HEK293 (cell line): ENCODE measurements around the gene LIN52.

Source experiments
- CTCF ChIA-PET: fragments of 350-600 bp; formaldehyde crosslinking; extraction: SDS; loops from one replicate; lab custom pipeline; 2021; ENCODE audit warnings: antibody characterized with exemption; lab: Yijun Ruan, JAX
- POLR2A ChIA-PET: fragments of 300-600 bp; formaldehyde crosslinking; extraction: SDS; loops from one replicate; lab custom pipeline; 2020; ENCODE audit warnings: antibody characterized with exemption, inconsistent platforms; lab: Yijun Ruan, JAX
- H3K27ac ChIP-seq: fragments of 200-500 bp; sonication (Bioruptor generic); 2 replicates; pipeline ENCODE4 v1.5.1; 2014; ENCODE audit warnings: low read depth, low read length, control low read depth, inconsistent platforms; ENCODE audit errors: extremely low read depth
- H3K36me3 ChIP-seq, 2 experiments: fragments of 200-500 bp in 1 of 2; sonication (Bioruptor generic) in 1 of 2; 1 replicate in 1 of 2; 2 replicates in 1 of 2; pipeline ENCODE4 v1.5.1; 2014 to 2017; ENCODE audit warnings: inconsistent platforms in 2 of 2, low read length in 2 of 2; ENCODE audit not compliant: control insufficient read depth in 2 of 2, insufficient read depth in 1 of 2
- H3K4me1 ChIP-seq: fragments of 200-500 bp; sonication (Bioruptor generic); 2 replicates; pipeline ENCODE4 v1.5.1; 2014; ENCODE audit warnings: mild to moderate bottlenecking, low read length, inconsistent platforms; ENCODE audit not compliant: control insufficient read depth, insufficient read depth
- H3K4me3 ChIP-seq: 2 replicates; pipeline ENCODE4 v1.5.1; 2011; ENCODE audit warnings: low read depth, mild to moderate bottlenecking, control low read depth, low read length, moderate library complexity
- H3K9me3 ChIP-seq: fragments of 200-500 bp; sonication (Bioruptor generic); 2 replicates; pipeline ENCODE4 v1.5.1; 2014; ENCODE audit warnings: low read depth, low read length, inconsistent platforms; ENCODE audit not compliant: control insufficient read depth, insufficient read depth
- GFI1B ChIP-seq: fragments of 450-650 bp; formaldehyde crosslinking; IDR thresholded peaks from 2 replicates; pipeline ENCODE4 v1.5.1; 2016; ENCODE audit warnings: missing biosample characterization, missing genetic modification characterization
- PRDM10 ChIP-seq: fragments of 450-650 bp; formaldehyde crosslinking; IDR thresholded peaks from 2 replicates; pipeline ENCODE4 v1.5.1; 2016; ENCODE audit warnings: missing biosample characterization, missing genetic modification characterization
- YY2 ChIP-seq: fragments of 450-650 bp; formaldehyde crosslinking; IDR thresholded peaks from 2 replicates; pipeline ENCODE4 v1.5.1; 2016; ENCODE audit warnings: missing biosample characterization, missing genetic modification characterization
- ZBTB8A ChIP-seq: fragments of 450-650 bp; formaldehyde crosslinking; IDR thresholded peaks from 2 replicates; pipeline ENCODE4 v1.5.1; 2016; ENCODE audit warnings: missing biosample characterization, missing genetic modification characterization
- ZNF121 ChIP-seq: fragments of 450-650 bp; formaldehyde crosslinking; IDR thresholded peaks from 2 replicates; pipeline ENCODE4 v1.5.1; 2016; ENCODE audit warnings: missing biosample characterization, missing genetic modification characterization
- ZNF146 ChIP-seq: fragments of 450-650 bp; formaldehyde crosslinking; IDR thresholded peaks from 2 replicates; pipeline ENCODE4 v1.5.1; 2016; ENCODE audit warnings: missing biosample characterization, missing genetic modification characterization
- ZNF239 ChIP-seq: fragments of 450-650 bp; formaldehyde crosslinking; IDR thresholded peaks from 2 replicates; pipeline ENCODE4 v1.5.1; 2016; ENCODE audit warnings: missing biosample characterization, missing genetic modification characterization
- ZNF274 ChIP-seq, 2 experiments: fragments of 200-500 bp in 1 of 2; fragments of 450-650 bp in 1 of 2; sonication (Bioruptor generic) in 1 of 2; formaldehyde crosslinking in 1 of 2; IDR thresholded peaks; 2 replicates each; pipeline versions ENCODE4 v1.5.1 to v1.6.1; 2014 to 2016; ENCODE audit warnings: borderline replicate concordance in 1 of 2, inconsistent platforms in 1 of 2, low read length in 1 of 2, missing biosample characterization in 1 of 2, missing genetic modification characterization in 1 of 2
- ZNF302 ChIP-seq: fragments of 450-650 bp; formaldehyde crosslinking; IDR thresholded peaks from 2 replicates; pipeline ENCODE4 v1.5.1; 2016; ENCODE audit warnings: missing biosample characterization, missing genetic modification characterization, low read depth
- ZNF311 ChIP-seq: fragments of 450-650 bp; formaldehyde crosslinking; IDR thresholded peaks from 2 replicates; pipeline ENCODE4 v1.5.1; 2017; ENCODE audit warnings: missing biosample characterization, missing genetic modification characterization, borderline replicate concordance
- ZNF341 ChIP-seq: fragments of 450-650 bp; formaldehyde crosslinking; IDR thresholded peaks from 2 replicates; pipeline ENCODE4; 2016; ENCODE audit warnings: low read depth, missing biosample characterization, missing genetic modification characterization
- ZNF391 ChIP-seq: fragments of 450-650 bp; formaldehyde crosslinking; IDR thresholded peaks from 2 replicates; pipeline ENCODE4 v1.5.1; 2016; ENCODE audit warnings: low read depth, missing biosample characterization, missing genetic modification characterization, borderline replicate concordance
- ZNF423 ChIP-seq: fragments of 450-650 bp; formaldehyde crosslinking; IDR thresholded peaks from 2 replicates; pipeline ENCODE4 v1.5.1; 2016; ENCODE audit warnings: missing biosample characterization, missing genetic modification characterization
- ZNF426 ChIP-seq: fragments of 450-650 bp; formaldehyde crosslinking; IDR thresholded peaks from 2 replicates; pipeline ENCODE4 v1.5.1; 2017; ENCODE audit warnings: missing biosample characterization, missing genetic modification characterization, mild to moderate bottlenecking, inconsistent platforms, moderate library complexity
- ZNF433 ChIP-seq: fragments of 450-650 bp; formaldehyde crosslinking; IDR thresholded peaks from 2 replicates; pipeline ENCODE4 v1.5.1; 2016; ENCODE audit warnings: missing biosample characterization, missing genetic modification characterization, low read depth
- ZNF48 ChIP-seq: fragments of 450-650 bp; formaldehyde crosslinking; IDR thresholded peaks from 2 replicates; pipeline ENCODE4 v1.5.1; 2016; ENCODE audit warnings: missing biosample characterization, missing genetic modification characterization
- ZNF501 ChIP-seq: fragments of 450-650 bp; formaldehyde crosslinking; IDR thresholded peaks from 2 replicates; pipeline ENCODE4 v1.5.1; 2016; ENCODE audit warnings: missing biosample characterization, missing genetic modification characterization
- ZNF548 ChIP-seq: fragments of 450-650 bp; formaldehyde crosslinking; IDR thresholded peaks from 2 replicates; pipeline ENCODE4 v1.5.1; 2016; ENCODE audit warnings: missing biosample characterization, missing genetic modification characterization
- ZNF560 ChIP-seq: fragments of 450-650 bp; formaldehyde crosslinking; IDR thresholded peaks from 2 replicates; pipeline ENCODE4 v1.5.1; 2017; ENCODE audit warnings: missing biosample characterization, missing genetic modification characterization, borderline replicate concordance
- ZNF610 ChIP-seq: fragments of 450-650 bp; formaldehyde crosslinking; IDR thresholded peaks from 2 replicates; pipeline ENCODE4 v1.5.1; 2016; ENCODE audit warnings: missing biosample characterization, missing genetic modification characterization, borderline replicate concordance
- ZNF658 ChIP-seq: fragments of 450-650 bp; formaldehyde crosslinking; IDR thresholded peaks from 2 replicates; pipeline ENCODE4; 2016; ENCODE audit warnings: missing biosample characterization, missing genetic modification characterization
- ZNF701 ChIP-seq: fragments of 450-650 bp; formaldehyde crosslinking; IDR thresholded peaks from 2 replicates; pipeline ENCODE4 v1.5.1; 2016; ENCODE audit warnings: missing biosample characterization, missing genetic modification characterization
- ZNF768 ChIP-seq: fragments of 450-650 bp; formaldehyde crosslinking; IDR thresholded peaks from 2 replicates; pipeline ENCODE4 v1.5.1; 2018; ENCODE audit warnings: missing biosample characterization, mild to moderate bottlenecking, missing genetic modification characterization
- ZNF791 ChIP-seq: fragments of 450-650 bp; formaldehyde crosslinking; IDR thresholded peaks from 2 replicates; pipeline ENCODE4 v1.5.1; 2016; ENCODE audit warnings: missing biosample characterization, missing genetic modification characterization
- ZNF837 ChIP-seq: fragments of 450-650 bp; formaldehyde crosslinking; IDR thresholded peaks from 2 replicates; pipeline ENCODE4 v1.5.1; 2016; ENCODE audit warnings: missing biosample characterization, missing genetic modification characterization

The LIN52 gene

GRCh38 chr14:74195623-74196022, 110.9 kb downstream of the LIN52 start:
- H3K9me3 ChIP-seq: no peaks in the 10 kb centered on the region
- H3K4me1 ChIP-seq: no peaks in the 10 kb centered on the region
- no peak overlapping the region for H3K27ac ChIP-seq
- POLR2A ChIA-PET: no interaction called here
- H3K36me3 ChIP-seq: peaks cover 0 to 9% of the 10 kb centered on the region in 2 experiments; a peak in 2 of 3 replicates
- no peak for TF ChIP-seq YY2 (tag by site-specific recombination)
- no peak for TF ChIP-seq ZNF426 (tag by site-specific recombination)
- TF ChIP-seq ZNF433: no peak
- TF ChIP-seq ZNF302 (tag by site-specific recombination): no peak
- no peak for TF ChIP-seq ZNF768 (tag by site-specific recombination)
- no peak for TF ChIP-seq ZNF48
- no peak for TF ChIP-seq ZNF423 (tag by site-specific recombination)
- TF ChIP-seq ZNF501 (tag by site-specific recombination): no peak
- TF ChIP-seq ZNF391: no peak
- TF ChIP-seq ZNF701 (tag by site-specific recombination): no peak
- no peak for TF ChIP-seq GFI1B (tag by site-specific recombination)
- no peak for TF ChIP-seq ZNF560 (tag by site-specific recombination)
- TF ChIP-seq ZNF548: no peak
- H3K4me3 ChIP-seq: no peak overlapping the region
- CTCF ChIA-PET: interaction anchor here (1.1 to 1.3 kb wide), 2 partner anchors 62 to 88 kb away, joined by 3 read pairs; no protein-coding TSS in a partner anchor

GRCh38 chr14:74198441-74199234, 113.9 kb downstream of the LIN52 start:
- peaks cover 0 to 17% of the 10 kb centered on the region in 2 experiments; a peak in 2 of 3 replicates for H3K36me3 ChIP-seq
- ChIA-PET POLR2A (no interaction called here), CTCF (interaction anchor here (0.9 to 1.1 kb wide), 2 partner anchors 53 to 88 kb away, joined by 4 read pairs; no protein-coding TSS in a partner anchor)
- no peaks in the 10 kb centered on the region for H3K4me1 ChIP-seq
- TF ChIP-seq ZNF121 (tag by site-specific recombination) (no peak), ZNF239 (no peak), ZNF311 (tag by site-specific recombination) (no peak), ZNF610 (tag by site-specific recombination) (no peak), ZNF341 (tag by site-specific recombination) (no peak), ZBTB8A (no peak)
- no peak overlapping the region for H3K4me3 ChIP-seq
- H3K9me3 ChIP-seq: no peaks in the 10 kb centered on the region
- H3K27ac ChIP-seq: no peak overlapping the region

- Histone ChIP-seq H3K4me3 (no peak overlapping the region), H3K27ac (no peak overlapping the region), H3K4me1 (no peaks in the 10 kb centered on the region)
- ChIA-PET POLR2A (no interaction called here), CTCF (interaction anchor here (0.6 kb wide), 1 partner anchor 15 kb away, joined by 3 read pairs; no protein-coding TSS in a partner anchor)
- TF ChIP-seq ZNF658 (tag by site-specific recombination) (no peak), ZNF341 (tag by site-specific recombination) (no peak), PRDM10 (tag by site-specific recombination) (no peak), ZNF274 (IDR thresholded peaks at IDR 0.05; ENCODE audit: low read length) (no peak), ZNF274 (tag by site-specific recombination; IDR thresholded peaks at IDR 0.05; ENCODE audit: borderline replicate concordance) (no peak), ZNF146 (tag by site-specific recombination) (no peak), ZNF791 (tag by site-specific recombination) (no peak), ZNF837 (tag by site-specific recombination) (no peak)
- TF ChIP-seq, all 188 proteins: peak for 0
- Histone ChIP-seq H3K36me3 (peaks cover 0 to 17% of the 10 kb centered on the region in 2 experiments; a peak in 2 of 3 replicates), H3K9me3 (no peaks in the 10 kb centered on the region)
Measured at GRCh38 chr14:74202113-74202512, 117.4 kb downstream of the LIN52 start.
